Type B pancreatic cell (in vitro differentiated cells): ENCODE data around the gene MSI2. TPM values are rescaled to one million over a fixed set of nuclear protein-coding genes. Genes with fewer than 3 reads are reported as not detected.

Experiments used
- DNase-seq: peaks from one replicate; pipeline ENCODE4 v3.0.0; 2021; ENCODE audit warnings: mixed read lengths; ENCODE audit not compliant: unreplicated experiment; ENCODE audit errors: extremely low spot score
- H3K27ac Mint-ChIP-seq: 2 replicates; pipeline ENCODE4 v1.8.0; 2021; ENCODE audit warnings: mild to moderate bottlenecking, mixed read lengths
- H3K27me3 Mint-ChIP-seq: 2 replicates; pipeline ENCODE4 v1.8.0; 2021; ENCODE audit warnings: mixed read lengths
- H3K36me3 Mint-ChIP-seq: 2 replicates; pipeline ENCODE4 v1.8.0; 2021; ENCODE audit warnings: mixed read lengths
- H3K4me1 Mint-ChIP-seq: one replicate; pipeline ENCODE4 v1.8.0; 2021; ENCODE audit warnings: mixed read lengths; ENCODE audit not compliant: unreplicated experiment
- H3K4me3 Mint-ChIP-seq: 2 replicates; pipeline ENCODE4 v1.8.0; 2021; ENCODE audit warnings: mild to moderate bottlenecking, mixed read lengths
- H3K9me3 Mint-ChIP-seq: 2 replicates; pipeline ENCODE4 v1.8.0; 2021; ENCODE audit warnings: mixed read lengths
- total RNA-seq: library from RNA; stranded (reverse); gene quantifications from 2 replicates; pipeline ENCODE4 v1.2.1, GENCODE V29; 2021; ENCODE audit warnings: low replicate concordance
- TF ChIP-seq, protein P1 (sequence below): fragments of 200-600 bp; sonication (generic); conservative IDR thresholded peaks from 2 replicates; pipeline ENCODE4 v1.5.0; 2021; ENCODE audit warnings: antibody characterized with exemption, mild to moderate bottlenecking

MSI2 gene
- total RNA-seq, 1 donor from 2014 or later, result 158 TPM

- DNase-seq, result no peak
- peaks cover 47% of the 10 kb centered on the region for H3K4me1 Mint-ChIP-seq
- no peak overlapping the region for H3K27ac Mint-ChIP-seq
- no peaks in the 10 kb centered on the region for H3K27me3 Mint-ChIP-seq
- H3K36me3 Mint-ChIP-seq, result peaks cover 6% of the 10 kb centered on the region
- TF ChIP-seq, protein P1, sequence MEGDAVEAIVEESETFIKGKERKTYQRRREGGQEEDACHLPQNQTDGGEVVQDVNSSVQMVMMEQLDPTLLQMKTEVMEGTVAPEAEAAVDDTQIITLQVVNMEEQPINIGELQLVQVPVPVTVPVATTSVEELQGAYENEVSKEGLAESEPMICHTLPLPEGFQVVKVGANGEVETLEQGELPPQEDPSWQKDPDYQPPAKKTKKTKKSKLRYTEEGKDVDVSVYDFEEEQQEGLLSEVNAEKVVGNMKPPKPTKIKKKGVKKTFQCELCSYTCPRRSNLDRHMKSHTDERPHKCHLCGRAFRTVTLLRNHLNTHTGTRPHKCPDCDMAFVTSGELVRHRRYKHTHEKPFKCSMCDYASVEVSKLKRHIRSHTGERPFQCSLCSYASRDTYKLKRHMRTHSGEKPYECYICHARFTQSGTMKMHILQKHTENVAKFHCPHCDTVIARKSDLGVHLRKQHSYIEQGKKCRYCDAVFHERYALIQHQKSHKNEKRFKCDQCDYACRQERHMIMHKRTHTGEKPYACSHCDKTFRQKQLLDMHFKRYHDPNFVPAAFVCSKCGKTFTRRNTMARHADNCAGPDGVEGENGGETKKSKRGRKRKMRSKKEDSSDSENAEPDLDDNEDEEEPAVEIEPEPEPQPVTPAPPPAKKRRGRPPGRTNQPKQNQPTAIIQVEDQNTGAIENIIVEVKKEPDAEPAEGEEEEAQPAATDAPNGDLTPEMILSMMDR, result peak; percentile 35
- H3K4me3 Mint-ChIP-seq, result peak overlapping the region; percentile 11
- no peaks in the 10 kb centered on the region for H3K9me3 Mint-ChIP-seq
Observed at GRCh38 chr17:57471868-57472368, 215.6 kb downstream of the MSI2 start.

DNA sequence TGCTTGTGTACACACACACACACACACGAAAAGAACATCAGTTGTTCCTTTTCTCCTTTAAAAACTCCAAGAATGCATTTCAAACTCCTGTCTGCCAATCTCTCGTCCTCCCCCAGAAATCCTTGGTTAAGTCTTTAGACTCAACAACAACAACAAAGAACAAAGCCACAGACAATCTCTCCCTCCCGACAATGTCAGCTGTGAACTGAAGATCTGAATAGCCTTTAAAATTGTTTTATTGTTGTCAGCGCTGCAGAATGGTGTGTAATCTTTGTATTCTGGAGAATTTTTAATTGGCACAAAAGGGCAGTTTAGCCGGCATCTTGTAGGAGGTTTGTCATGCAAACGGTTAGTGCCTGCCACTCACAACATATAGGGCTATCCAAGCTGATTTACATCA is 219.5 kb downstream of the MSI2 start:
- Mint-ChIP-seq H3K4me3 (no peak overlapping the region), H3K27ac (no peak overlapping the region), H3K27me3 (no peaks in the 10 kb centered on the region), H3K4me1 (peaks cover 57% of the 10 kb centered on the region), H3K9me3 (no peaks in the 10 kb centered on the region), H3K36me3 (peaks cover 8% of the 10 kb centered on the region)
- DNase-seq, result no peak
- TF ChIP-seq, protein P1, result no peak

DNA sequence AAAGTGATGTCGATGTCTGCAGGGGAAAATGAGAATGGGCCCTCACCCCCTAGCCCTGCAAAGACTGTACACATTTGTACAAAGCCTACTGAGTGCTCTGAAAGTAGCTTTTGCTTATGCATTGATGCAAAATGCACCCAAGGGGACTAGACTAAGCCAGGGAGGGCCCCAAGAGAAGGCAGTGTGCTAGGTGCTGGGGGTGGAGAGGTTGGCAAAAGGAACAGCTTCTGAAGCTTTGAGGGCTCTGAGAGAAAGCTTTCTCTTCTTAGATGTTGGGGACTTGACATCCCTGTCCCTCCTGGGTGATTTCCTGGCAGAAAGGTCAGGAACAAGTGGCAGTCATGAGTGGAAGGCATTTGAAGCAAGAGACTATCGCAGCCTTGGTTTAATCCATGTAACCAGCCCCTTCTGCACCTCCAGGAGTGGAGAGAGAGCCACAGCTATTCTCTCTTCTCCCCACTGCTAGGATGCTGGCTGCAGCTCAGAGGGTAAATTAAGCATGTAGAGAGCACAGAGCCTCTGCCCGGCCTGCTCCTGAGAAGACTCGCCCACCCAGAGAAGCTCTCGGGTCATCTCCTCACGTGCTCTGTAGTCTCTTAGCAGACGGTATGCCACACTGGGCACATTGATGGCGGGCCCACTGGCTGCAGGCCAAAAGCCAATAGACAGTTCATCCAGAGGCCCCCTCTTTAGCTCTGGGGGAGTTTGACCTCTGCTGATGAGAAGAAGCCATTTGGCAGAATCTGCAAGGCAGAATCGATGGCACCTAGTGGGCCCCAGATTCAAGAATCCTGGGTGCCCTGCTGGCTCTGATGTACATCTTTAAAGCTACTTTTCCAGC is 221.4 kb downstream of the MSI2 start:
- no peak overlapping the region for H3K27ac Mint-ChIP-seq
- no peak for DNase-seq

DNA sequence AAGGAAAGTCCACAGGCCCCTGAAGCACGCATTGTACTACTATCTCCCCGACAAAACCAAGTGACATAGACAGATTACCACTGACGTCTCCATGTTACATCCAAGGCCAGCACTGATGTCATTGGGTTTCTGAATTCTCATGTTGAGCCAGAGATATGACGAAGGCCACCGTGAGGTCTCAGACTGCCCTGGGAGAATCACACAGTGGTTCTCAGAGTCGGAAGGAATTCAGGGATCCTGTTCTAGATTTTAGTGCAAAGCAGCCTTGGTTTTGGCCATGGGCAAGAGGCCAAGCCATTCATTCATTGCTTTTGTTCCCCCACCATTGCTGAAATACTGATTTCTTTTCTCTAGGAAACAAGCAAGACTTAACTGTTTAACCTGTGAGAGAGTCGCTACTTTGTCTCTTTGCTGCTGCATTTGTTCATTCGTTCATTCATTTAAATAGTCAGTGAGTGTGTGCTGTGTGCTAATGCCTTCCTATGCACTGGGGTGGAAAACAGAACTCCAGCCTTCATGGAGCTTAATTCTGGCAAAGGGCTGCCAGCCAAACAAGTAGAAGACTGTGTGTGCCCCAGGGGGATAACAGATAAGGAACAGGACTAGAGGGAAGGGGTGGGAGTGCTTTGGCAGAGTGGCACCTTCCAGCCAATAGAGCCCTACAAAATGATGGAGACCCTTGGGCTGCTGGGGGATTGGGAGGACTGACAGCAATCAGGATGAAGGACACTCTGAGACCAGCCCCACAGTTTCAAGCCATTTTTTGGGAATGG is 222.3 kb downstream of the MSI2 start:
- TF ChIP-seq, protein P1, result no peak
- no peak for DNase-seq
- H3K27ac Mint-ChIP-seq, result no peak overlapping the region
- H3K27me3 Mint-ChIP-seq, result no peaks in the 10 kb centered on the region
- no peaks in the 10 kb centered on the region for H3K9me3 Mint-ChIP-seq
- H3K36me3 Mint-ChIP-seq, result peaks cover 11% of the 10 kb centered on the region
- peaks cover 72% of the 10 kb centered on the region for H3K4me1 Mint-ChIP-seq
- H3K4me3 Mint-ChIP-seq, result no peak overlapping the region

More for the DNA sequence above, 221.4 kb downstream of the MSI2 start:
- no peak overlapping the region for H3K4me3 Mint-ChIP-seq
- no peaks in the 10 kb centered on the region for H3K9me3 Mint-ChIP-seq
- peaks cover 11% of the 10 kb centered on the region for H3K36me3 Mint-ChIP-seq
- H3K27me3 Mint-ChIP-seq, result no peaks in the 10 kb centered on the region
- TF ChIP-seq, protein P1, result no peak
- peaks cover 68% of the 10 kb centered on the region for H3K4me1 Mint-ChIP-seq

- Mint-ChIP-seq H3K4me3 (no peak overlapping the region), H3K36me3 (peaks cover 11% of the 10 kb centered on the region), H3K27ac (no peak overlapping the region), H3K9me3 (no peaks in the 10 kb centered on the region), H3K27me3 (no peaks in the 10 kb centered on the region), H3K4me1 (peaks cover 70% of the 10 kb centered on the region)
- TF ChIP-seq, protein P1, result no peak
- no peak for DNase-seq
Observed at GRCh38 chr17:57480438-57481196, 224.3 kb downstream of the MSI2 start.
